Brain microvascular endothelial cell (primary cell): ENCODE data around the gene SLC45A1.

Experiments used
- DNase-seq: peaks from one replicate; pipeline ENCODE4 v3.0.0-alpha.2; 2020
- H3K27ac ChIP-seq: fragments of 250-450 bp; sonication (Bioruptor Pico); 2 replicates; pipeline ENCODE4 v1.5.1; 2020; ENCODE audit warnings: mild to moderate bottlenecking, moderate library complexity
- H3K27me3 ChIP-seq: fragments of 250-450 bp; sonication (Bioruptor Pico); replicated peaks from 2 replicates; pipeline ENCODE4 v1.5.1; 2020; ENCODE audit warnings: mild to moderate bottlenecking
- H3K36me3 ChIP-seq: fragments of 250-450 bp; sonication (Bioruptor Pico); replicated peaks from 2 replicates; pipeline ENCODE4 v1.5.1; 2020; ENCODE audit warnings: mild to moderate bottlenecking
- H3K4me3 ChIP-seq: 2 replicates; pipeline ENCODE4 v1.5.1; 2011; ENCODE audit warnings: low read depth, mild to moderate bottlenecking, control low read depth, low read length, moderate library complexity
- in situ Hi-C: cut with HindIII; loops from 2 replicates; pipeline ENCODE4 v1.10.0; 2017; ENCODE audit warnings: low sequenced_read_pairs, low pct_ligation_motif_present
- TF ChIP-seq, protein P1 (sequence below): IDR thresholded peaks from 2 replicates; pipeline ENCODE4 v1.5.1; 2011; ENCODE audit warnings: low read depth, mild to moderate bottlenecking, moderate library complexity, low read length, control low read depth, inconsistent platforms; ENCODE audit errors: missing control alignments

The SLC45A1 gene

DNA sequence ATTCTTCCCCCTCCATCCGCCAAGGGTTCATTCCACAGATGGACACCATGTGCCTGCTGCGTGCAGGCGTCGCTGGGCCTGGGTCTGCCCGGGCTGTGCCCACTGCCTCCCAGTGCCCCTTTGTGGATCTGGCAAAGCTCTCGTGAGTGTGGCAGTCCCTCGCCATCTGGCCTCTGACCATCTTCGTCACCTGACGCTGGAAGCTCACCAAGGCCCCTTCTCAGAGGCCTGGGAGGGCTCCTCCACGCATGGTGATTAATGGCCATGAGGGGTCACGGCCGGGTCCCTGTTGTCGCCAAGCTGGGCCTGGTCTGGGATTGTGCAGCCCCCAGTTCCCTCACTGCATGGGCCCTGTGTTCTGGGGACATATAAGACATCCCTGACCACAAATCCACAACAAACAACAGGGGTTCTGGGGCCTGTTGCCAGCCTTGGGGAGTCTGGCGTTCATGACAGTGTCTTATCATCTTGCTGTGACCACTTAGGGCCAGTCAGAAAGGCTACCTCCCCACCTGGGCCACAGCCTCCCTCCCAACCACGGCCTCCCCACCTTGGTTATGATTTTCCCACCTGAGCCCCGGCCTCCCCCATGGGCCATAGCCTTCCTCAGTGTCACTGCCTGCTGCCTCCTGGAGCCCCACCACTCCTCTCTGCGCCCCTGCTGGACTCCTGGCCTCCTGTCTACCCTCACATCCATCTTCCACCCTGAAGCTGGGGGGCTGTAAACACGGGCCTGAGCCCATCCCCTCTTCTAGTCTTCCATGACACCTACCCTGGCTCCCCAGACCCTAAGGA is 27.9 kb downstream of the SLC45A1 start:
- H3K27me3 ChIP-seq, result no peaks in the 10 kb centered on the region
- TF ChIP-seq, protein P1, sequence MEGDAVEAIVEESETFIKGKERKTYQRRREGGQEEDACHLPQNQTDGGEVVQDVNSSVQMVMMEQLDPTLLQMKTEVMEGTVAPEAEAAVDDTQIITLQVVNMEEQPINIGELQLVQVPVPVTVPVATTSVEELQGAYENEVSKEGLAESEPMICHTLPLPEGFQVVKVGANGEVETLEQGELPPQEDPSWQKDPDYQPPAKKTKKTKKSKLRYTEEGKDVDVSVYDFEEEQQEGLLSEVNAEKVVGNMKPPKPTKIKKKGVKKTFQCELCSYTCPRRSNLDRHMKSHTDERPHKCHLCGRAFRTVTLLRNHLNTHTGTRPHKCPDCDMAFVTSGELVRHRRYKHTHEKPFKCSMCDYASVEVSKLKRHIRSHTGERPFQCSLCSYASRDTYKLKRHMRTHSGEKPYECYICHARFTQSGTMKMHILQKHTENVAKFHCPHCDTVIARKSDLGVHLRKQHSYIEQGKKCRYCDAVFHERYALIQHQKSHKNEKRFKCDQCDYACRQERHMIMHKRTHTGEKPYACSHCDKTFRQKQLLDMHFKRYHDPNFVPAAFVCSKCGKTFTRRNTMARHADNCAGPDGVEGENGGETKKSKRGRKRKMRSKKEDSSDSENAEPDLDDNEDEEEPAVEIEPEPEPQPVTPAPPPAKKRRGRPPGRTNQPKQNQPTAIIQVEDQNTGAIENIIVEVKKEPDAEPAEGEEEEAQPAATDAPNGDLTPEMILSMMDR, result no peak
- no peak for DNase-seq
- no peaks in the 10 kb centered on the region for H3K36me3 ChIP-seq
- H3K27ac ChIP-seq, result no peak overlapping the region
- H3K4me3 ChIP-seq, result no peak overlapping the region
- in situ Hi-C loops, result no loop called here

DNA sequence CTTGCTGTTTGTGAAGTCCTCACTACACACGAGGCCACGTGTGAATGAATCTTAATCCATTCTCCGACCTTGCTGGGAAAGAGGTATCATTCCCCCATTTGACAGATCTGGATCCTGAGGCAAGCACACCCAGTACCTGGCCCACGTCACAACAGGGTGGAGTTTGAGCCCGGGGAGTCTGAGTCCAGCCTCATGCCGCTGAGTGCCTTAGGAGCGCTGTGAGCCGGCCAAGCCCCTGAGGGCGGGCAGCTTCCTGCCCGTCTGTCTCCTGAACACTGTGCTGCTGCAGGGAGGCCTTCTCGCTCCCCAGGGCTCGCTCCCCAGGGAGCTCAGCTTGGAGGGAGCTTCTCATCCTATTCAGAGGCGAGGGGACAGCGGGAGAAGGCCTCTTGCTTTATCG is 29.7 kb downstream of the SLC45A1 start:
- H3K4me3 ChIP-seq, result no peak overlapping the region
- in situ Hi-C loops, result no loop called here
- H3K36me3 ChIP-seq, result peaks cover 3% of the 10 kb centered on the region
- peak; percentile 24 for DNase-seq
- TF ChIP-seq, protein P1, result no peak
- H3K27me3 ChIP-seq, result no peaks in the 10 kb centered on the region
- H3K27ac ChIP-seq, result peak overlapping the region; percentile 1

DNA sequence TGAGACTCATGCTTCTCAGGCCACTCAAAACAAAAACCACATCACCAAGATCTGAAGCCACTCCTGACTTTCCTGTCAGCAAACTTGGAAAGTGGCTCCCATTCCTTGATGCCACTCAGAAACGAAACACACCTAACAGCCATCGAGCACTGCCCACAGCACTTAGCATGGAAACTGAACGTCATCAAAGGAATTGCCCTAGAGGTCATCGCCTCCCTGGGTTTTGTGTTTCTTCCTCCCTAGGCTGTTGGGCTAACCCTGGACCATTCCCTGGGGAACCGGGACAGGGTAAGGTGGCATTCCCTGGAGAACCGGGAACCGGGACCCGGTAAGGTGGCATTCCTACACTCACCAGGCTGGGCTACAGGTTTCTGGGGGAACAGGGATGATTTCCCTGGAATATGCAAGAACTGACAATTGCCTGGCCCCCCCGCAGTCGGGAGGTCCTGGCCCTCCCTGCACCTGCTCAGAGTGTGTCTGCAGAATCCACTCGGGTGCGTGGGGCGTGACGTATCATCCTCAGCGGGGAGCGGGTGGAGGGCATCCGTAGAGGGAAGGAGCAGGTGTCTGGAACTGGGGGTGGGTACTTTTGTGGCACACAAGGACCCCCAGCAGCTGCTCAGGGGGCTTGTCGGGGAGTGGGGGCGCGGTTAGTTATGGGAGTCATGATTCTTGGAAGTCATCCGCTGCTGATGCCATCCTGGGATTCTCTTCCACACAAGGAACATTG is 30.3 kb downstream of the SLC45A1 start:
- H3K36me3 ChIP-seq, result peaks cover 4% of the 10 kb centered on the region
- H3K27ac ChIP-seq, result no peak overlapping the region
- TF ChIP-seq, protein P1, result no peak
- no peak overlapping the region for H3K4me3 ChIP-seq
- H3K27me3 ChIP-seq, result no peaks in the 10 kb centered on the region
- DNase-seq, result no peak
- in situ Hi-C loops, result no loop called here

DNA sequence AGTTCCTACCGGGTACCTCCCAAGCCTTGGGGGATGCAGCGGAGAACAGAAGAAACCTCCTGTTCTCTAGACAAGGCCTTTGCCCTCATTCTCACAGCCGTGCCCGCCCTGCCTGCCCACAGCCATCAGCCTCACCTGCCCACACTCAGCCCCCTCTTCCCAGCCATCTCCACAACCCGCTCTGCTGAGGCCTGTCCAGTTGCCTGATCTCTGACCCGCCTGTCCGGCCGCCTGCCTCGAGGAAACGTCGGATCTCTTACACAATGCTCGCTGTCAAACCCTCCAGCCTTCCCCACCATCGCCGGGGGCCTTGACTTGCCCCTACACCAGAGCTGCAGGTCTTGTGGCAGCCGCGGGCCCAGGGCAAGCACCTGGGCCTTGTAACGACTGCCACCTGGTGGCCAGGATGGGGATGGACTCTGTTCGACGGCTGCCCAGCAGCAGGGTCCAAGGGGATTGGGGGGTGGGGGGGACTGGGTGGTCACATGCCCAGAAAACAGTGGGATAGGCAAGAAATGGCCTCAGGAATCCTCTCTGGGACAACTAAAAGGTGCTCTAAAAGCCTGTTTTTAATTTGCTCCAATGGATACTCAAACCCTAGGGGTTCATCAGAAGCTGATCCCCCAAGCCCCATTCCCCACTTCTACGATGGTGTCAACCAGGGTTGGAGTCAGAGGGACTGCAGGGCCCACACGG is 31.0 kb downstream of the SLC45A1 start:
- no peak overlapping the region for H3K4me3 ChIP-seq
- DNase-seq, result peak; percentile 39
- TF ChIP-seq, protein P1, result peak; percentile 87
- H3K27me3 ChIP-seq, result no peaks in the 10 kb centered on the region
- in situ Hi-C loops, result no loop called here
- H3K36me3 ChIP-seq, result peaks cover 11% of the 10 kb centered on the region
- H3K27ac ChIP-seq, result no peak overlapping the region

DNA sequence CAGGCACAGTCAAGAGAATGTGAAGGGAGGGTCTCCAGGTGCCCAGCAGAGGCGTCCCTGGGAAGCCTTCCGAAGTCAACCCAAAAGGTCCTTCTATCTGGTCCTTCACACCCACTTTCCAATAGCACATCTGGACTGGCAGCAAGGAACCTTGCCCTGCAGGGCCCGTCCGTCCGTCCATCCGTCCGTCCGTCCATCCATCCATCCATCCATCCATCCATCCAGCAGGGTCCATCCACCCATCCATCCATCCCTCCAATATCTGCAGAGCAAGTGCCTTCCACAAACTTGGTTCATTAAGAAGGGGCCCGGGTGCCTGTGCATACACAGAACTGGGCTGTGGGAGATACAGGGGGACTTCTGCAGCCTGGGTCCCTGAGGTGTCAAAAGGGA is 31.6 kb downstream of the SLC45A1 start:
- TF ChIP-seq, protein P1, result no peak
- H3K27me3 ChIP-seq, result no peaks in the 10 kb centered on the region
- no peak overlapping the region for H3K27ac ChIP-seq
- DNase-seq, result no peak
- no peak overlapping the region for H3K4me3 ChIP-seq
- H3K36me3 ChIP-seq, result peaks cover 14% of the 10 kb centered on the region
- in situ Hi-C loops, result no loop called here
